Measurements from ENCODE around the gene GMPS. TPM values are rescaled to one million over a fixed set of nuclear protein-coding genes. Genes with fewer than 3 reads are reported as not detected.

GMPS gene
- total RNA-seq, 1 experiment from 2014 or later = 136 TPM

GRCh38 chr3:155938409-155938808, 68.0 kb downstream of the GMPS start:
- Mint-ChIP-seq H3K36me3 (peaks cover 53% of the 10 kb centered on the region), H3K4me1 (no peaks in the 10 kb centered on the region), H3K4me3 (no peak overlapping the region), H3K27ac (no peak overlapping the region), H3K27me3 (ENCODE audit: low read depth) (no peaks in the 10 kb centered on the region), H3K9me3 (no peaks in the 10 kb centered on the region)
- ATAC-seq (no peak), DNase-seq (ENCODE audit: low spot score) (no peak)
- no peak for TF ChIP-seq FOXK1 (CRISPR knock-in tag; IDR thresholded peaks at IDR 0.05)
- TF ChIP-seq ZMAT4 (CRISPR knock-in tag; IDR thresholded peaks at IDR 0.05) = no peak
- TF ChIP-seq TP53 (CRISPR knock-in tag; IDR thresholded peaks at IDR 0.05) = no peak
- TF ChIP-seq ZNF671 (CRISPR knock-in tag; IDR thresholded peaks at IDR 0.05) = no peak
- TF ChIP-seq GTF2I (CRISPR knock-in tag; conservative IDR thresholded peaks at IDR 0.05) = no peak
- no peak for TF ChIP-seq ZBTB21 (CRISPR knock-in tag; IDR thresholded peaks at IDR 0.05; ENCODE audit: borderline replicate concordance)
- no peak for TF ChIP-seq ESRRA (CRISPR knock-in tag; IDR thresholded peaks at IDR 0.05; ENCODE audit: borderline replicate concordance)
- no peak for TF ChIP-seq GABPB1 (CRISPR knock-in tag; IDR thresholded peaks at IDR 0.05)
- TF ChIP-seq EMX1 (CRISPR knock-in tag; IDR thresholded peaks at IDR 0.05) = no peak
- ChIA-PET POLR2A (interaction anchor here (0.7 kb wide), 1 partner anchor 302 kb away, joined by 3 read pairs; no protein-coding TSS in a partner anchor), CTCF (interaction anchor here (1.3 kb wide), 1 partner anchor 40 kb away, joined by 3 read pairs; no protein-coding TSS in a partner anchor)

GRCh38 chr3:155941354-155941753, 70.9 kb downstream of the GMPS start:
- no peak for ATAC-seq
- ChIA-PET CTCF (interaction anchor here (0.6 to 2.9 kb wide), 4 partner anchors 56 to 135 kb away, joined by 3 to 9 read pairs (median 4); partner anchors contain the start of gene C3orf33), POLR2A (no interaction called here)
- DNase-seq (ENCODE audit: low spot score) = no peak
- no peaks in the 10 kb centered on the region for H3K27me3 Mint-ChIP-seq (ENCODE audit: low read depth)
- H3K27ac Mint-ChIP-seq = no peak overlapping the region
- no peaks in the 10 kb centered on the region for H3K9me3 Mint-ChIP-seq
- peaks cover 40% of the 10 kb centered on the region for H3K36me3 Mint-ChIP-seq
- no peak overlapping the region for H3K4me3 Mint-ChIP-seq
- no peaks in the 10 kb centered on the region for H3K4me1 Mint-ChIP-seq
- no peak for TF ChIP-seq ZNF671 (CRISPR knock-in tag; IDR thresholded peaks at IDR 0.05)
- TF ChIP-seq ZNF423 (CRISPR knock-in tag; IDR thresholded peaks at IDR 0.05) = no peak
- TF ChIP-seq E2F1 (CRISPR knock-in tag; IDR thresholded peaks at IDR 0.05) = no peak
- no peak for TF ChIP-seq ZMAT4 (CRISPR knock-in tag; IDR thresholded peaks at IDR 0.05)
- TF ChIP-seq IRF2 (CRISPR knock-in tag; IDR thresholded peaks at IDR 0.05; ENCODE audit: borderline replicate concordance, low read depth) = no peak
- TF ChIP-seq FOXP4 (CRISPR knock-in tag; IDR thresholded peaks at IDR 0.05) = no peak
- no peak for TF ChIP-seq ERG (CRISPR knock-in tag; IDR thresholded peaks at IDR 0.05)
- no peak for TF ChIP-seq E2F5 (CRISPR knock-in tag; IDR thresholded peaks at IDR 0.05)

GRCh38 chr3:155944081-155944480, 73.6 kb downstream of the GMPS start:
- no peaks in the 10 kb centered on the region for H3K9me3 Mint-ChIP-seq
- H3K36me3 Mint-ChIP-seq = peaks cover 19% of the 10 kb centered on the region
- ChIA-PET POLR2A (no interaction called here), CTCF (interaction anchor here (0.9 kb wide), 1 partner anchor 138 kb away, joined by 3 read pairs; the partner anchor contains the start of gene C3orf33)
- H3K4me3 Mint-ChIP-seq = no peak overlapping the region
- H3K4me1 Mint-ChIP-seq = peaks cover 3% of the 10 kb centered on the region
- no peak overlapping the region for H3K27ac Mint-ChIP-seq
- H3K27me3 Mint-ChIP-seq (ENCODE audit: low read depth) = no peaks in the 10 kb centered on the region
- DNase-seq (ENCODE audit: low spot score) = no peak
- ATAC-seq = no peak
- no peak for TF ChIP-seq GABPB1 (CRISPR knock-in tag; IDR thresholded peaks at IDR 0.05)
- TF ChIP-seq E2F5 (CRISPR knock-in tag; IDR thresholded peaks at IDR 0.05) = no peak
- TF ChIP-seq CTCF (IDR thresholded peaks at IDR 0.05) = no peak
- no peak for TF ChIP-seq MXD4 (CRISPR knock-in tag; IDR thresholded peaks at IDR 0.05; ENCODE audit: borderline replicate concordance)
- TF ChIP-seq CBFB (CRISPR knock-in tag; IDR thresholded peaks at IDR 0.05; ENCODE audit: low read depth) = no peak
- no peak for TF ChIP-seq ZNF317 (CRISPR knock-in tag; IDR thresholded peaks at IDR 0.05; ENCODE audit: borderline replicate concordance, low read depth)
- no peak for TF ChIP-seq ATF3 (CRISPR knock-in tag; conservative IDR thresholded peaks at IDR 0.05)
- TF ChIP-seq ZNF232 (CRISPR knock-in tag; IDR thresholded peaks at IDR 0.05) = no peak
